Gastroesophageal sphincter (tissue), 4 donors: ENCODE results near the gene RAB28. TPM values are rescaled to one million over a fixed set of nuclear protein-coding genes. Genes with fewer than 3 reads are reported as not detected.

ENCODE experiments used
- ATAC-seq: fragments of 150-250 bp; one replicate; pipeline ENCODE4 v1.9.1; 2016; ENCODE audit warnings: mild to moderate bottlenecking, moderate library complexity
- H3K27ac ChIP-seq, 4 donors: fragments of 200-600 bp; sonication (generic) in 3 of 4; 1 replicate in 3 of 4; 2 replicates in 1 of 4; pipeline ENCODE4 v1.5.1; 2016 to 2019
- H3K27me3 ChIP-seq: fragments of 200-600 bp; sonication (generic); one replicate; pipeline ENCODE4 v1.5.1; 2019
- H3K36me3 ChIP-seq, 2 donors: fragments of 200-600 bp; sonication (generic); one replicate each; pipeline ENCODE4 v1.5.1; 2019; ENCODE audit warnings: control low read depth in 1 of 2
- H3K4me1 ChIP-seq, 3 donors: fragments of 200-600 bp; sonication (generic); 1 replicate in 2 of 3; 2 replicates in 1 of 3; pipeline ENCODE4 v1.5.1; 2016 to 2019; ENCODE audit warnings: control low read depth in 2 of 3
- H3K4me3 ChIP-seq, 2 donors: fragments of 200-600 bp; sonication (generic); one replicate each; pipeline ENCODE4 v1.5.1; 2019; ENCODE audit warnings: mild to moderate bottlenecking in 1 of 2, moderate library complexity in 1 of 2
- H3K9me3 ChIP-seq, 3 donors: fragments of 200-600 bp; sonication (generic); one replicate each; pipeline ENCODE4 v1.5.1; 2017 to 2019; ENCODE audit warnings: control low read depth in 2 of 3
- CTCF ChIP-seq, 4 experiments: fragments of 200-600 bp in 2 of 4; fragments of 450-650 bp in 2 of 4; sonication (generic) in 1 of 4; IDR thresholded peaks; one replicate each; pipeline ENCODE4 v1.5.1; 2017 to 2019; ENCODE audit warnings: antibody characterized with exemption in 4 of 4, mild to moderate bottlenecking in 2 of 4, moderate library complexity in 2 of 4
- EP300 ChIP-seq: sonication (generic); formaldehyde crosslinking; IDR thresholded peaks from one replicate; pipeline ENCODE4 v1.6.1; 2017; ENCODE audit warnings: antibody characterized with exemption, mild to moderate bottlenecking
- POLR2A ChIP-seq, 2 donors: fragments of 450-650 bp; IDR thresholded peaks; one replicate each; pipeline ENCODE4 v1.6.1; 2017; ENCODE audit warnings: antibody characterized with exemption in 2 of 2, mild to moderate bottlenecking in 2 of 2, moderate library complexity in 1 of 2
- POLR2AphosphoS5 ChIP-seq: sonication (generic); formaldehyde crosslinking; IDR thresholded peaks from one replicate; pipeline ENCODE4 v1.6.1; 2017; ENCODE audit warnings: antibody characterized with exemption
- WGBS, 2 donors: methylation state at CpG; one replicate each; pipeline ENCODE4 v1.1.5; 2018; ENCODE audit warnings: low coverage in 1 of 2; 5-methylcytosine and 5-hydroxymethylcytosine counted together
- total RNA-seq, 4 donors: library from RNA; depleted of rRNA; stranded (reverse); fragments of >200 nt; gene quantifications; one replicate each; pipeline ENCODE4 v1.1.0, GENCODE V29; 2016

The RAB28 gene
- total RNA-seq, 4 donors from 2014 or later: 14.8 to 25.7 (median 18.3) TPM

GRCh38 chr4:13522282-13523104, 38.4 kb upstream of the RAB28 start:
- no peaks in the 10 kb centered on the region for H3K36me3 ChIP-seq
- no peak for TF ChIP-seq POLR2AphosphoS5
- no peak for TF ChIP-seq EP300
- TF ChIP-seq POLR2A (IDR thresholded peaks at IDR 0.05): no peak
- no peak for TF ChIP-seq CTCF (IDR thresholded peaks at IDR 0.05)
- peaks cover 0 to 24% (median 0%) of the 10 kb centered on the region in 3 donors for H3K9me3 ChIP-seq
- peaks cover 0 to 18% (median 0%) of the 10 kb centered on the region in 3 donors for H3K4me1 ChIP-seq
- peaks cover 96% of the 10 kb centered on the region for H3K27me3 ChIP-seq
- H3K4me3 ChIP-seq: peak overlapping the region in 1 of 2 donors; percentile 2
- H3K27ac ChIP-seq: no peak overlapping the region
- ATAC-seq: no peak
- 7 to 20% methylated on average over 1 to 8 of the region's 49 CpGs for WGBS, 2 donors

DNA sequence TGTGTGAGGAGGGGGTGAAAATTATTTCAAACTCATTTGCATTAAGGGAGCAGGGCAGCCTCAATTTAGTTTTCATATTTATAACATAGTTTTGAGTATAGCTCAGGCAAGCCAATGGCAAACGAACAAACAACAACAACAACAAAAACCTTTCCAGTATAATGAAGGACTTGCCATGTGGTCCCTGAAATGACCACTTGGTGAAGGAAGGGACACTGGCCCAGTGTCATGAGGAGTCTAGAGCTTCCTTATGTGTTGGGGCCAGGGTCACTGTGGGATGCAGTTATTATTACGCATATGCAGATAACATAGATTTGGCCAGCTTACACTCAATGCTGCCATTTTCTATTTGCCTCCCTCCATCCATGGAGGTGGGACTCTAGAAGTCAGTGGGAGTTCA, 36.9 kb upstream of the RAB28 start:
- Histone ChIP-seq H3K9me3 (peaks cover 0 to 24% (median 0%) of the 10 kb centered on the region in 3 donors), H3K4me1 (peaks cover 0 to 16% (median 0%) of the 10 kb centered on the region in 3 donors), H3K27ac (no peak overlapping the region), H3K4me3 (no peak overlapping the region), H3K36me3 (no peaks in the 10 kb centered on the region), H3K27me3 (peaks cover 93% of the 10 kb centered on the region)
- WGBS, 2 donors: 57 to 70% methylated on average over 2 of the region's 2 CpGs
- no peak for TF ChIP-seq POLR2A (IDR thresholded peaks at IDR 0.05)
- TF ChIP-seq POLR2AphosphoS5: no peak
- TF ChIP-seq CTCF (IDR thresholded peaks at IDR 0.05): no peak
- TF ChIP-seq EP300: no peak
- ATAC-seq: no peak

- peaks cover 79% of the 10 kb centered on the region for H3K27me3 ChIP-seq
- no peak for ATAC-seq
- WGBS, 2 donors: 71 to 77% methylated on average over 3 of the region's 3 CpGs
- H3K9me3 ChIP-seq: no peaks in the 10 kb centered on the region
- no peaks in the 10 kb centered on the region for H3K4me1 ChIP-seq
- H3K27ac ChIP-seq: no peak overlapping the region
- H3K4me3 ChIP-seq: no peak overlapping the region
- H3K36me3 ChIP-seq: no peaks in the 10 kb centered on the region
- TF ChIP-seq CTCF (IDR thresholded peaks at IDR 0.05) (no peak), POLR2A (IDR thresholded peaks at IDR 0.05) (no peak), POLR2AphosphoS5 (no peak), EP300 (no peak)
Measured at GRCh38 chr4:13516315-13516860, 32.2 kb upstream of the RAB28 start.

DNA sequence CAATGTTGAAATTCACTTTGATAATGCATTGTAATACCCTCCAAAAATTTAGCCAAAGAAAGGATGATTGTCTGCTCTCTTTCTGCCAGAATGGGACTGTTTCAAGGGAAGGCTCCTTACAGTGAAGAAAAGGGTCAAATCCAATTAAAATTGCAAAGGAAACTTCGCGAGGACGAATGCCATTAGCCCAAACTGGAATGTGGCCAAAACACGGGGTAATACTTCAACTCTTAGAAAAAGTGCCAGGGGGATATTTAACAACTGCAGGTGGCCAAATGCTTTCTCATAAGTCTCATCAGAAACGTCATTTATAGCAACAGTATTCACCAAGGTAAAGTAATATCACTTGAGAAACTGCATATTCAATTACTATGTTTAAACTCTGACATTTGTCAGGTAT, 31.1 kb upstream of the RAB28 start:
- ATAC-seq: no peak
- no peaks in the 10 kb centered on the region for H3K9me3 ChIP-seq
- H3K4me3 ChIP-seq: no peak overlapping the region
- peaks cover 68% of the 10 kb centered on the region for H3K27me3 ChIP-seq
- H3K27ac ChIP-seq: no peak overlapping the region
- TF ChIP-seq POLR2A (IDR thresholded peaks at IDR 0.05): no peak
- TF ChIP-seq POLR2AphosphoS5: no peak
- no peak for TF ChIP-seq CTCF (IDR thresholded peaks at IDR 0.05)
- no peak for TF ChIP-seq EP300
- 24 to 29% methylated on average over 4 to 5 of the region's 5 CpGs for WGBS, 2 donors
- no peaks in the 10 kb centered on the region for H3K4me1 ChIP-seq
- H3K36me3 ChIP-seq: no peaks in the 10 kb centered on the region

DNA sequence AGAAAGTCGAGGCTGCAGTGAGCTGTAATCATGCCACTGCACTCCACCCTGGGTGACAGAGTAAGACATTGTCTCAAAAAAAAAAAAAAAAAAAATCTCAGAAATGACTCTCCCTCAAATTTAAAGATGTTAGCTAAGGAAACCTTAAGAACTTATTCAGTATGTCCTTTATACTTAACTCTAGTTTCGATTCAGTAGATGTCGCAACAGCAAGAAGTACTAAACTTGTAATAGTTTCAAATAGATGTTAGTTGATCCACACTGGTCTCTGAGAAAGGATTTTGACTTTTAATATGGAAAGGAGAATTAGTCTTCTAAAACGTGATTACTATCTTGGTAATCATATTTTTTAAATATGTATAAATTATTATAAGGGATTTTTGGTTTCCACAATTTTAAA, 30.6 kb upstream of the RAB28 start:
- 74 to 95% methylated on average over 4 of the region's 4 CpGs for whole genome bisulfite sequencing, 2 donors

More for the DNA sequence above, 30.6 kb upstream of the RAB28 start:
- ATAC-seq: no peak
- H3K4me1 ChIP-seq: no peaks in the 10 kb centered on the region
- TF ChIP-seq CTCF (IDR thresholded peaks at IDR 0.05): no peak
- TF ChIP-seq EP300: no peak
- no peak for TF ChIP-seq POLR2AphosphoS5
- TF ChIP-seq POLR2A (IDR thresholded peaks at IDR 0.05): no peak
- no peaks in the 10 kb centered on the region for H3K9me3 ChIP-seq
- peaks cover 62% of the 10 kb centered on the region for H3K27me3 ChIP-seq
- H3K27ac ChIP-seq: no peak overlapping the region
- no peaks in the 10 kb centered on the region for H3K36me3 ChIP-seq
- no peak overlapping the region for H3K4me3 ChIP-seq
